DND-41 (cell line): ENCODE measurements around the gene LRRC28.

Experiments
- EZH2 ChIP-seq: IDR thresholded peaks from 3 replicates; pipeline ENCODE4 v1.6.1; 2012; ENCODE audit warnings: borderline replicate concordance, low read depth, mild to moderate bottlenecking, moderate library complexity, low read length, inconsistent platforms; ENCODE audit not compliant: severe bottlenecking
- TF ChIP-seq, protein P1 (sequence below): IDR thresholded peaks from 2 replicates; pipeline ENCODE4 v1.5.1; 2012; ENCODE audit warnings: borderline replicate concordance, low read length, moderate library complexity, mild to moderate bottlenecking; ENCODE audit not compliant: poor library complexity, severe bottlenecking; ENCODE audit errors: extremely low read depth

DNA sequence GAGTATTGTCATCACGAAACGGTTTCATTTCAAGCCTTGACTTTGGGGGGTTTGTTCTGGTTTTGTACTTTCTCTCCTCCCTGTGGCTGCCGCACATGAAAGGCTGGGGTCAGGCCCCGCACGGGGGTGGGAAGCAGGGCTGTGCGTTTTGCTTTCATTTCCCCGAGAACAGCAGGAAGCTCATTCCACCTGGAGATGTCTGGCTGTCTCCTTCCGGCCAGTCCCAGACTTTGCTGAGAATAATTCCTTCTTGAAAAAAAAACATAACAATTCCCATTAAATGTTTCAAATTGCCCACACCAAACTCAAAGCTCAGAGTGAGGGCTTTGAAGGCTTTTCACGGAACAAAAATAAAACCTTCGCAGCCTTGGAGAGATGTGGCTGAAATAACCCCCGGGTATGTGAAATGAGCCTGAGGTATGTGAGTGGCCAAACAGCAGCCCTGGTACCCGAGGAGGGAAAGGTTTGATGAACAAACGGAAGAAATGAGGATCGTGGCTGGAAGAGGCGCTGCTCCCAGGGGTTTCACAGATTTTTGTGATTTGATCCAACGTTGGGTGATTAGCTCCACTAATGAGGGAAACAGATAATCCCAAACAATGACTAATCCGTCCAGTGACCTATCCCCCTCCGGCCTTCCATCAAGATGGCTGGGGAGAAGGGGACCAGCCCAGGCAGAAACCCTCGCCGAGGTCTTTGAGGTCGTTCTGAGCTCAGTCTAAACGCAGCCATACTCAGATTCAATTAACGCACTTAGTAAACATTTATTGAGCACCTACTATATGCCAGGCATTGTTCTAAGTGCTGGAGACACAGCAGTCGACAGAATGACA is 187.6 kb downstream of the LRRC28 start:
- TF ChIP-seq, protein P1, sequence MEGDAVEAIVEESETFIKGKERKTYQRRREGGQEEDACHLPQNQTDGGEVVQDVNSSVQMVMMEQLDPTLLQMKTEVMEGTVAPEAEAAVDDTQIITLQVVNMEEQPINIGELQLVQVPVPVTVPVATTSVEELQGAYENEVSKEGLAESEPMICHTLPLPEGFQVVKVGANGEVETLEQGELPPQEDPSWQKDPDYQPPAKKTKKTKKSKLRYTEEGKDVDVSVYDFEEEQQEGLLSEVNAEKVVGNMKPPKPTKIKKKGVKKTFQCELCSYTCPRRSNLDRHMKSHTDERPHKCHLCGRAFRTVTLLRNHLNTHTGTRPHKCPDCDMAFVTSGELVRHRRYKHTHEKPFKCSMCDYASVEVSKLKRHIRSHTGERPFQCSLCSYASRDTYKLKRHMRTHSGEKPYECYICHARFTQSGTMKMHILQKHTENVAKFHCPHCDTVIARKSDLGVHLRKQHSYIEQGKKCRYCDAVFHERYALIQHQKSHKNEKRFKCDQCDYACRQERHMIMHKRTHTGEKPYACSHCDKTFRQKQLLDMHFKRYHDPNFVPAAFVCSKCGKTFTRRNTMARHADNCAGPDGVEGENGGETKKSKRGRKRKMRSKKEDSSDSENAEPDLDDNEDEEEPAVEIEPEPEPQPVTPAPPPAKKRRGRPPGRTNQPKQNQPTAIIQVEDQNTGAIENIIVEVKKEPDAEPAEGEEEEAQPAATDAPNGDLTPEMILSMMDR, result no peak
- TF ChIP-seq EZH2, result no peak
